Heart left ventricle (tissue), 13 donors: ENCODE data around the gene PCK1.

ENCODE experiments used
- POLR2A ChIP-seq, 2 donors: fragments of 450-650 bp; IDR thresholded peaks; one replicate each; pipeline ENCODE4 v1.6.1; 2017; ENCODE audit warnings: antibody characterized with exemption in 2 of 2, mild to moderate bottlenecking in 2 of 2, moderate library complexity in 2 of 2
- TF ChIP-seq, protein P1 (sequence below), 12 donors: fragments of 200-600 bp; sonication (generic) in 4 of 12; IDR thresholded peaks; one replicate each; pipeline versions ENCODE4 v1.5.0 to v1.8.0; 2018 to 2022; ENCODE audit warnings: antibody characterized with exemption in 12 of 12, mild to moderate bottlenecking in 5 of 12
- donor health status: ischemic (EF 13 %, LVEDD 7.1; RV severe dilation, severe dysfunction).
- donor health status: DM: no; HTN: yes; CAD: no.
- donor health status: DM: no; HTN: no; CAD: no.
- donor health status: ischemic (EF 25% LVEDD 6.9; RV normal size, moderate dysfunction).
- donor health status: ischemic (EF 25% LVEDD 5.7; RV mildly dilated, moderate dysfunction).
- donor health status: ischemic (EF 35%, LVEDD 5.7; RV mildly dilated, moderate dysfunction).
- donor health status: nonischemic (EF 11% LVEDD 7.7; RV severe dilation, severe dysfunction).
- donor health status: DM: yes; HTN: yes; CAD: no.
- donor health status: PGD.
- donor health status: ischemic (EF 29% LVEDD 5.4; RV normal size, mild dysfunction).
- donor health status: nonischemic (EF 23%, LVEDD 6.1; RV moderate dilation, normal function).

DNA sequence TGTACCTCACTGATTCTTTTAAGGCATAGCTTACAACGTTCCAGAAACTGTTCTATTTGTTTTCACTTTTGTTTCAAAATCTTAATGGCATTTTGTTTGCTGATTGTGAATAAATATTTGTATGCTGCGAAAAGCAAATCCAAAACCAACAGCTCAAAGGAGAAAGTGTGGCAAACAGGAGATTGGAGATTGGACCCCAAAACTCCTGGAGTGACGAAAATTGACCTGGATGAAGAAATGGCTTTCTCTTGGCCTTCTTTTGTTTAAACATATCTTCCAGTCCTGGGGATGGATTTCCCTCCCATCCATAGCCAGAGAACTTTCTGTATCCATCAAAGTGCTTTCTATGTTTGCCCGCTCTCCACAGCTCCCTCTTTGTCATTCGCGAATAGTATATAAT lies 33.2 kb upstream of the PCK1 start:
- no peak for TF ChIP-seq POLR2A (IDR thresholded peaks at IDR 0.05)
- TF ChIP-seq, protein P1, sequence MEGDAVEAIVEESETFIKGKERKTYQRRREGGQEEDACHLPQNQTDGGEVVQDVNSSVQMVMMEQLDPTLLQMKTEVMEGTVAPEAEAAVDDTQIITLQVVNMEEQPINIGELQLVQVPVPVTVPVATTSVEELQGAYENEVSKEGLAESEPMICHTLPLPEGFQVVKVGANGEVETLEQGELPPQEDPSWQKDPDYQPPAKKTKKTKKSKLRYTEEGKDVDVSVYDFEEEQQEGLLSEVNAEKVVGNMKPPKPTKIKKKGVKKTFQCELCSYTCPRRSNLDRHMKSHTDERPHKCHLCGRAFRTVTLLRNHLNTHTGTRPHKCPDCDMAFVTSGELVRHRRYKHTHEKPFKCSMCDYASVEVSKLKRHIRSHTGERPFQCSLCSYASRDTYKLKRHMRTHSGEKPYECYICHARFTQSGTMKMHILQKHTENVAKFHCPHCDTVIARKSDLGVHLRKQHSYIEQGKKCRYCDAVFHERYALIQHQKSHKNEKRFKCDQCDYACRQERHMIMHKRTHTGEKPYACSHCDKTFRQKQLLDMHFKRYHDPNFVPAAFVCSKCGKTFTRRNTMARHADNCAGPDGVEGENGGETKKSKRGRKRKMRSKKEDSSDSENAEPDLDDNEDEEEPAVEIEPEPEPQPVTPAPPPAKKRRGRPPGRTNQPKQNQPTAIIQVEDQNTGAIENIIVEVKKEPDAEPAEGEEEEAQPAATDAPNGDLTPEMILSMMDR (IDR thresholded peaks at IDR 0.05) = no peak
